Right cardiac atrium (tissue), 5 donors: Measurements from ENCODE around the gene PARP1. TPM values are rescaled to one million over a fixed set of nuclear protein-coding genes. Genes with fewer than 3 reads are reported as not detected.

ENCODE experiments used
- ATAC-seq, 2 donors: fragments of 200-7000 bp; cut with Tn5 transposase; one replicate each; pipeline versions ENCODE4 v1.8.0 to v1.9.1; 2020; ENCODE audit warnings: moderate library complexity in 2 of 2, mild to moderate bottlenecking in 1 of 2
- DNase-seq, 3 donors: peaks; one replicate each; pipeline ENCODE4 v3.0.0-alpha.2; 2020
- H3K27ac ChIP-seq: one replicate; pipeline ENCODE4 v1.5.1; 2013; ENCODE audit warnings: mild to moderate bottlenecking, low read length, control low read depth, moderate library complexity
- H3K27me3 ChIP-seq: one replicate; pipeline ENCODE4 v1.6.1; 2013; ENCODE audit not compliant: control insufficient read depth, insufficient read depth
- H3K4me1 ChIP-seq: one replicate; pipeline ENCODE4 v1.6.1; 2013; ENCODE audit warnings: low read length; ENCODE audit not compliant: control insufficient read depth, insufficient read depth
- H3K4me3 ChIP-seq: one replicate; pipeline ENCODE4 v1.5.1; 2013; ENCODE audit warnings: low read length, control low read depth
- H3K9me3 ChIP-seq: one replicate; pipeline ENCODE4 v1.6.1; 2013; ENCODE audit warnings: low read length; ENCODE audit not compliant: control insufficient read depth
- WGBS: extraction: QIAGEN DNeasy Blood & Tissue Kit; methylation state at CpG from one replicate; pipeline ENCODE4 v1.1.7; 2013; 5-methylcytosine and 5-hydroxymethylcytosine counted together
- intact Hi-C, 4 donors: fragments of 100-400 bp; cut with DNase I; formaldehyde crosslinking; loops; one replicate each; pipeline versions ENCODE4 v1.11.0 to v1.14.0; 2022 to 2023
- polyA plus RNA-seq: library from polyadenylated mRNA; stranded (reverse); fragments of 200-250 nt; gene quantifications from one replicate; pipeline ENCODE4 v1.2.3, GENCODE V29; 2013
- total RNA-seq, 4 donors: library from RNA; stranded (reverse); fragmentation: NEBNext Ultra II Directional; extraction: Animal tissue kit (Norgen Biotek cat#: 25700); gene quantifications; one replicate each; pipeline ENCODE4 v1.2.1, GENCODE V29; 2021
- donor health status: healthy with polysubstance abuse.
- donor health status: DM: no; HTN: yes; CAD: no.
- donor health status: DM: no; HTN: no; CAD: no.
- donor health status: DM: no; HTN: yes; CAD: no; lungs with severe emphysema.
- donor health status: DM: yes; HTN: yes; CAD: no.

Gene PARP1
- total and polyA plus RNA-seq, 5 donors, result 34.2 to 61.6 (median 54.0) TPM

GRCh38 chr1:226362361-226362760 lies 45.5 kb downstream of the PARP1 start:
- WGBS, result 91% methylated on average over 6 of the region's 6 CpGs

GRCh38 chr1:226360106-226360746 lies 47.7 kb downstream of the PARP1 start:
- no peak for ATAC-seq
- Histone ChIP-seq H3K27ac (no peak overlapping the region), H3K27me3 (no peaks in the 10 kb centered on the region), H3K9me3 (no peaks in the 10 kb centered on the region), H3K4me1 (peaks cover 10% of the 10 kb centered on the region), H3K4me3 (no peak overlapping the region)
- no peak for DNase-seq
- WGBS, result 87% methylated on average over 8 of the region's 8 CpGs
- intact Hi-C loops, result no loop called here

More at GRCh38 chr1:226362361-226362760, 45.5 kb downstream of the PARP1 start:
- Histone ChIP-seq H3K4me1 (peaks cover 5% of the 10 kb centered on the region), H3K9me3 (no peaks in the 10 kb centered on the region), H3K27me3 (no peaks in the 10 kb centered on the region), H3K4me3 (no peak overlapping the region), H3K27ac (no peak overlapping the region)
- ATAC-seq (no peak), DNase-seq (no peak)
- intact Hi-C loops, result no loop called here

DNA sequence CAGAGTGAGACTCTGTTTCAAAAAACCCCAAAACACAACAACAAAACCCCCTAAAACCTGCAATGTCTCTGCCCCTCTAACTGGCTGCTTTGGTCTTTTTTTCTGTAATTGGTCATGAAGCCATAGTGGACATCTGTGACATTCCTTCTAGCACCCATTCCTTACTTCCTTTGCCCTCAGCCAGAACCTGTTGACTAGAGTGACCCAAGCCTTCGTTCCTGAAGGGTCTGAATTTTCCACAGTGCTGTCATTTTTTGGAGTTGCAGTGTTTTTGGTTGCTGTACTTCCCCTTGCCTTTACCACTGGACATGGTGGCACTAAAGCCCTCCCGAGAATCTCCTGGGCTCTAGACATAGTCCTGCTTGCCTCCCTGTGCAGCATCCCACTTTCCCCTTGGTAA lies 50.5 kb downstream of the PARP1 start:
- 93% methylated on average over 2 of the region's 2 CpGs for WGBS

DNA sequence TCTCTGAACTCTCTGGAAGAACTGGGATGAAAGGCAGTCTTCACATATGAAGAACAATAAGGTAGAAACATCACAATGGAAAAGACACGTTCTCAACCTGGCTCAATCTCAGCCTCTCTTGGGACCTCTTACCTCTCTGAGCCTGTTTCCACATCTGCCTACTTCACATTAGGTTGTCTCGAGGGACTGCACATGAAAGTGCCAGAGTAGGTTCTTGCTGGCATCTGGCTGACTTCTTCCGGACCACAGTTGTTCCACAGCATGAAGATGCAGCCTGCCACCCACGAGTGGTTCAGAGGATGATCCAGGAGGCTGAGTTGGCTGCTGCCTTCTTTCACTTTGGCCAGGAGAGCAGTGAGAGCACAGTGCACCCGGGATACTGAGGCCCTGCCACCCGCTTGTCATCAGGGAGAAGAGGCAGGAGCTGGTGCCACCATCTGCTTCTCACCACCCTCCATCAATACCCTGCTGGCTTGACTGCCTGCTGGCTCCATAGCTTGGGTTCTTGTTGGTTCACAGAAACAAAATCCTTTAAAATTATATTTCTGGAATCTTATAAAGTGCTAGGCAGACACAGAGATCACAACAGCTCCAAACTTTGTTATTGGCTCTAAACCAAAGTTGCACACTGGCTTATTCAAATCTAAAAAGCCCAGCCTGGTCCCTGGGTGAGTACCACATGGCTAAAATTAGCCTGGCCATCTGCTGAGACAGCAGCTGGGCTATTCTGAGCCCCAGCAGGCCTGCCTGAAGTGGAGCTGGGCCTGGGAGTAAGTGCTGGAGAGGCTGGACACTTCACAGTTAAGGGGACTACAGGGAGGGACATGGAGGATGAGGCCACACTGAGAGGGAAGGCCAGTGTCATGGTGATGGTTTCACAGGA lies 52.0 kb downstream of the PARP1 start:
- Histone ChIP-seq H3K27me3 (no peaks in the 10 kb centered on the region), H3K27ac (peak overlapping the region; percentile 50), H3K9me3 (no peaks in the 10 kb centered on the region), H3K4me1 (peaks cover 5% of the 10 kb centered on the region), H3K4me3 (no peak overlapping the region)
- ATAC-seq, result peak; percentile 82 to 86
- 65% methylated on average over 6 of the region's 6 CpGs for WGBS
- intact Hi-C loops, result no loop called here
- DNase-seq, result peak; percentile 20 to 79 (median 65)

More for the DNA sequence above, 50.5 kb downstream of the PARP1 start:
- Histone ChIP-seq H3K27ac (no peak overlapping the region), H3K27me3 (no peaks in the 10 kb centered on the region), H3K9me3 (no peaks in the 10 kb centered on the region), H3K4me3 (no peak overlapping the region), H3K4me1 (peaks cover 5% of the 10 kb centered on the region)
- DNase-seq (no peak), ATAC-seq (no peak)
- intact Hi-C loops, result no loop called here

- no peaks in the 10 kb centered on the region for H3K9me3 ChIP-seq
- ATAC-seq, result no peak
- H3K4me3 ChIP-seq, result no peak overlapping the region
- intact Hi-C loops, result no loop called here
- no peak for DNase-seq
- H3K4me1 ChIP-seq, result peaks cover 5% of the 10 kb centered on the region
- no peaks in the 10 kb centered on the region for H3K27me3 ChIP-seq
- WGBS, result 94% methylated on average over 10 of the region's 10 CpGs
- no peak overlapping the region for H3K27ac ChIP-seq
These were observed 52.9 kb downstream of the PARP1 start for GRCh38 chr1:226355016-226355415.

GRCh38 chr1:226353698-226354525 lies 54.0 kb downstream of the PARP1 start:
- H3K27me3 ChIP-seq, result no peaks in the 10 kb centered on the region
- WGBS, result 53% methylated on average over 15 of the region's 15 CpGs
- H3K4me3 ChIP-seq, result no peak overlapping the region
- peaks cover 5% of the 10 kb centered on the region for H3K4me1 ChIP-seq
- DNase-seq (no peak), ATAC-seq (peak in 1 of 2 donors; percentile 12)
- peak overlapping the region; percentile 60 for H3K27ac ChIP-seq
- intact Hi-C loops, result no loop called here
- no peaks in the 10 kb centered on the region for H3K9me3 ChIP-seq

GRCh38 chr1:226351709-226352108 lies 56.2 kb downstream of the PARP1 start:
- Histone ChIP-seq H3K27me3 (no peaks in the 10 kb centered on the region), H3K9me3 (no peaks in the 10 kb centered on the region), H3K27ac (no peak overlapping the region), H3K4me1 (peaks cover 5% of the 10 kb centered on the region), H3K4me3 (no peak overlapping the region)
- 80% methylated on average over 3 of the region's 3 CpGs for WGBS
- DNase-seq, result no peak
- intact Hi-C loops, result no loop called here
- ATAC-seq, result no peak

- H3K27ac ChIP-seq, result no peak overlapping the region
- intact Hi-C loops, result no loop called here
- peaks cover under 1% of the 10 kb centered on the region for H3K4me1 ChIP-seq
- DNase-seq, result no peak
- no peak overlapping the region for H3K4me3 ChIP-seq
- H3K9me3 ChIP-seq, result no peaks in the 10 kb centered on the region
- WGBS, result 68% methylated on average over 9 of the region's 9 CpGs
- ATAC-seq, result no peak
- no peaks in the 10 kb centered on the region for H3K27me3 ChIP-seq
These were observed 57.4 kb downstream of the PARP1 start for GRCh38 chr1:226350519-226350865.

GRCh38 chr1:226349801-226350518 lies 57.9 kb downstream of the PARP1 start:
- no peak for DNase-seq
- Histone ChIP-seq H3K27me3 (no peaks in the 10 kb centered on the region), H3K4me3 (no peak overlapping the region), H3K9me3 (no peaks in the 10 kb centered on the region), H3K27ac (no peak overlapping the region), H3K4me1 (no peaks in the 10 kb centered on the region)
- intact Hi-C loops, result no loop called here
- WGBS, result 47% methylated on average over 18 of the region's 18 CpGs
- ATAC-seq, result peak in 1 of 2 donors; percentile 28

DNA sequence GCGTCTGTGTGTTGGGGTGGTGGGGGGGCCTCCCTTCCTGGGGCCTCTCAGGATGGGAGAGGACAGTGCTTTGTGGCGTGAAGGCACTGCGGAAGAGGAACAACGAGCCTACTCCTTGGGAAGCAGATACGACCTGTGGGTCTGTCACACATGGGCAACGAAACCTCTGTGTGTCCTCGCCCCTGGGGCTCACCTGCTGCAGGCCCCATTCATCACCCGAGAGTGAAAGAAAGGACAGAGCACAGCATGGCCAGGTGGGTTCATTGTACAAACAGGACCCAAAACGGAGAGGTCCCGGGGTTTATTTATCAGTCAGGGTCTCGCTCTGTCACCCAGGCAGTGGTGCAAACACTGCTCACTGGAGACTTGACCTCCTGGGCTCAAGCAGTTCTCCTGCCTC lies 58.8 kb downstream of the PARP1 start:
- intact Hi-C loops, result no loop called here
- no peak for ATAC-seq

More for the DNA sequence above, 58.8 kb downstream of the PARP1 start:
- Histone ChIP-seq H3K27ac (no peak overlapping the region), H3K9me3 (no peaks in the 10 kb centered on the region), H3K4me3 (no peak overlapping the region), H3K4me1 (no peaks in the 10 kb centered on the region), H3K27me3 (no peaks in the 10 kb centered on the region)
- DNase-seq, result no peak
- whole genome bisulfite sequencing, result 91% methylated on average over 11 of the region's 11 CpGs
